Caco-2 (cell line): ENCODE data around the gene LGI2. TPM values are rescaled to one million over a fixed set of nuclear protein-coding genes. Genes with fewer than 3 reads are reported as not detected.

Source experiments
- BruUV-seq: library from RNA; stranded (reverse); fragments of 400-500 nt; replicated peaks from 2 replicates; lab custom pipeline; 2021; lab: Mats Ljungman, UMichigan
- CTCF ChIA-PET: fragments of 300-600 bp; sonication (Branson Sonifier 250); formaldehyde crosslinking; loops from one replicate; lab custom pipeline; 2022; ENCODE audit warnings: antibody characterized with exemption; lab: Charles Lee
- POLR2A ChIA-PET: fragments of 300-600 bp; sonication (Branson Sonifier 250); formaldehyde crosslinking; loops from one replicate; lab custom pipeline; 2022; ENCODE audit warnings: antibody characterized with exemption; lab: Charles Lee
- DNase-seq, 2 experiments: peaks; one replicate each; pipeline versions ENCODE4 v3.0.0 to v3.0.0-alpha.2; 2020 to 2022
- H3K27me3 ChIP-seq: replicated peaks from 2 replicates; pipeline ENCODE4 v1.6.0; 2011; ENCODE audit warnings: low read length; ENCODE audit not compliant: control insufficient read depth, insufficient read depth
- H3K36me3 ChIP-seq: 2 replicates; pipeline ENCODE4 v1.5.1; 2011; ENCODE audit warnings: low read length; ENCODE audit not compliant: control insufficient read depth, insufficient read depth
- H3K4me1 ChIP-seq: fragments of 250-450 bp; sonication (Bioruptor Pico); 2 replicates; pipeline ENCODE4 v1.5.1; 2020; ENCODE audit warnings: mild to moderate bottlenecking
- H3K4me3 ChIP-seq: 2 replicates; pipeline ENCODE4 v1.5.1; 2011; ENCODE audit warnings: low read depth, mild to moderate bottlenecking, control low read depth, low read length
- H3K9me3 ChIP-seq: fragments of 250-450 bp; sonication (Bioruptor Pico); 2 replicates; pipeline ENCODE4 v1.5.1; 2020; ENCODE audit warnings: mild to moderate bottlenecking, moderate library complexity
- H3K27ac Mint-ChIP-seq: one replicate; pipeline ENCODE4 v1.8.0; 2022; ENCODE audit warnings: mixed read lengths; ENCODE audit not compliant: unreplicated experiment
- H3K27me3 Mint-ChIP-seq: one replicate; pipeline ENCODE4 v1.8.0; 2022; ENCODE audit warnings: mixed read lengths; ENCODE audit not compliant: insufficient read depth, unreplicated experiment
- H3K36me3 Mint-ChIP-seq: one replicate; pipeline ENCODE4 v1.8.0; 2022; ENCODE audit warnings: mild to moderate bottlenecking, mixed read lengths; ENCODE audit not compliant: insufficient read depth, unreplicated experiment
- H3K4me1 Mint-ChIP-seq: one replicate; pipeline ENCODE4 v1.8.0; 2022; ENCODE audit warnings: low read depth, mixed read lengths; ENCODE audit not compliant: unreplicated experiment
- H3K4me3 Mint-ChIP-seq: one replicate; pipeline ENCODE4 v1.8.0; 2022; ENCODE audit warnings: mild to moderate bottlenecking, moderate library complexity, mixed read lengths; ENCODE audit not compliant: unreplicated experiment
- H3K9me3 Mint-ChIP-seq: one replicate; pipeline ENCODE4 v1.8.0; 2022; ENCODE audit warnings: mixed read lengths; ENCODE audit not compliant: unreplicated experiment
- CTCF ChIP-seq, 2 experiments: fragments of 200-600 bp in 1 of 2; IDR thresholded peaks; 1 replicate in 1 of 2; 2 replicates in 1 of 2; pipeline versions ENCODE4 v1.5.1 to v1.8.0; 2011 to 2022; ENCODE audit warnings: antibody characterized with exemption in 1 of 2, control low read depth in 1 of 2, inconsistent platforms in 1 of 2, low read depth in 1 of 2, low read length in 1 of 2, mild to moderate bottlenecking in 1 of 2, moderate library complexity in 1 of 2; ENCODE audit not compliant: insufficient read depth in 1 of 2, severe bottlenecking in 1 of 2, unreplicated experiment in 1 of 2
- intact Hi-C: fragments of 100-400 bp; cut with micrococcal nuclease; formaldehyde crosslinking; loops from one replicate; pipeline ENCODE4 v1.10.0; 2022; ENCODE audit not compliant: unreplicated experiment
- total RNA-seq: library from RNA; stranded (reverse); gene quantifications from 2 replicates; pipeline ENCODE4 v1.2.3, GENCODE V29; 2022

Gene LGI2
- total RNA-seq, 1 experiment from 2014 or later, result 7.5 TPM

GRCh38 chr4:24965627-24966026, 65.1 kb downstream of the LGI2 start:
- no peaks in the 10 kb centered on the region for H3K4me1 ChIP-seq
- CTCF ChIA-PET, result no interaction called here
- no peaks in the 10 kb centered on the region for H3K27me3 ChIP-seq
- POLR2A ChIA-PET, result no interaction called here
- Mint-ChIP-seq H3K36me3 (no peaks in the 10 kb centered on the region), H3K4me1 (no peaks in the 10 kb centered on the region), H3K27me3 (no peaks in the 10 kb centered on the region), H3K4me3 (no peak overlapping the region), H3K9me3 (peaks cover 10% of the 10 kb centered on the region), H3K27ac (no peak overlapping the region)
- intact Hi-C loops, result no loop called here
- no TSS peak for BruUV-seq
- H3K4me3 ChIP-seq, result no peak overlapping the region
- no peaks in the 10 kb centered on the region for H3K36me3 ChIP-seq
- peaks cover 17% of the 10 kb centered on the region for H3K9me3 ChIP-seq
- TF ChIP-seq CTCF (IDR thresholded peaks at IDR 0.05; ENCODE audit: insufficient read depth in 1 of 2, low read depth in 1 of 2, low read length in 1 of 2, severe bottlenecking in 1 of 2, unreplicated experiment in 1 of 2), result no peak
- peak in 1 of 2 experiments; percentile 15 for DNase-seq

DNA sequence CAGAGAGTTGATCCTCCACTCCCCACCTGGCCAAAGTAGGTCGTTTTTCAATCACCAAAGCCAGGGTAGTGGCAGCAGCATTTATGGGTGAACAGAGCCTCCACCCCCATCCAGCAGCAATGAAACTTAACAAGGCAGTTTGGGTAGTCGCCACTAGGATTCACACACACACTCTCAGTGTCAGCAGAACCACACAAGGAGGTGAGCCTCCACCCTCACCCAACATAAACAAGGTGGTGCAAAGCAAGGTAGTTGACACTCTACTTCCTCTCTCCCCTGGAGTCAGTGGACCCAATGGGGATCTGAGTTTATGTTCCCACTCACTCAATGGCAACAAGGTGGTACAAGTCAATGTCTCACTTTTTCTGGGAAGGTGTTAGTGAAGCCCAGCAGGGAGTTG, 67.5 kb downstream of the LGI2 start:
- no TSS peak for BruUV-seq

GRCh38 chr4:24957886-24958285, 72.9 kb downstream of the LGI2 start:
- no peak for DNase-seq
- intact Hi-C loops, result no loop called here
- H3K36me3 ChIP-seq, result no peaks in the 10 kb centered on the region
- no peaks in the 10 kb centered on the region for H3K27me3 ChIP-seq
- no peak for TF ChIP-seq CTCF (IDR thresholded peaks at IDR 0.05; ENCODE audit: insufficient read depth in 1 of 2, low read depth in 1 of 2, low read length in 1 of 2, severe bottlenecking in 1 of 2, unreplicated experiment in 1 of 2)
- ChIA-PET CTCF (no interaction called here), POLR2A (no interaction called here)
- H3K27me3 Mint-ChIP-seq, result peaks cover 4% of the 10 kb centered on the region
- H3K4me3 Mint-ChIP-seq, result no peak overlapping the region
- BruUV-seq, result no TSS peak
- no peaks in the 10 kb centered on the region for H3K4me1 ChIP-seq
- no peaks in the 10 kb centered on the region for H3K9me3 ChIP-seq
- H3K36me3 Mint-ChIP-seq, result no peaks in the 10 kb centered on the region
- H3K27ac Mint-ChIP-seq, result no peak overlapping the region
- no peak overlapping the region for H3K4me3 ChIP-seq
- no peaks in the 10 kb centered on the region for H3K9me3 Mint-ChIP-seq
- H3K4me1 Mint-ChIP-seq, result no peaks in the 10 kb centered on the region

More for the DNA sequence above, 67.5 kb downstream of the LGI2 start:
- Histone ChIP-seq H3K27me3 (no peaks in the 10 kb centered on the region), H3K4me3 (no peak overlapping the region), H3K4me1 (no peaks in the 10 kb centered on the region), H3K36me3 (no peaks in the 10 kb centered on the region), H3K9me3 (peaks cover 17% of the 10 kb centered on the region)
- Mint-ChIP-seq H3K27ac (no peak overlapping the region), H3K4me1 (no peaks in the 10 kb centered on the region), H3K9me3 (peaks cover 10% of the 10 kb centered on the region), H3K27me3 (peaks cover 4% of the 10 kb centered on the region), H3K36me3 (no peaks in the 10 kb centered on the region), H3K4me3 (no peak overlapping the region)
- no peak for TF ChIP-seq CTCF (IDR thresholded peaks at IDR 0.05; ENCODE audit: insufficient read depth in 1 of 2, low read depth in 1 of 2, low read length in 1 of 2, severe bottlenecking in 1 of 2, unreplicated experiment in 1 of 2)
- CTCF ChIA-PET, result interaction anchor here (0.7 kb wide), 1 partner anchor 14 kb away, joined by 4 read pairs; no protein-coding TSS in a partner anchor
- DNase-seq, result no peak
- POLR2A ChIA-PET, result no interaction called here
- intact Hi-C loops, result no loop called here
